Osteocyte (in vitro differentiated cells): ENCODE measurements around the gene CELF5. TPM values are rescaled to one million over a fixed set of nuclear protein-coding genes. Genes with fewer than 3 reads are reported as not detected.

Experiments
- DNase-seq: peaks from one replicate; pipeline ENCODE4 v3.0.0; 2021; ENCODE audit warnings: mixed read lengths; ENCODE audit not compliant: unreplicated experiment; ENCODE audit errors: extremely low spot score
- H3K27ac Mint-ChIP-seq: one replicate; pipeline ENCODE4 v1.8.0; 2021; ENCODE audit warnings: mild to moderate bottlenecking, mixed read lengths; ENCODE audit not compliant: unreplicated experiment
- H3K27me3 Mint-ChIP-seq: one replicate; pipeline ENCODE4 v1.8.0; 2021; ENCODE audit warnings: mixed read lengths; ENCODE audit not compliant: unreplicated experiment
- H3K36me3 Mint-ChIP-seq: one replicate; pipeline ENCODE4 v1.8.0; 2021; ENCODE audit warnings: mixed read lengths; ENCODE audit not compliant: unreplicated experiment
- H3K4me1 Mint-ChIP-seq: one replicate; pipeline ENCODE4 v1.8.0; 2021; ENCODE audit warnings: mixed read lengths; ENCODE audit not compliant: unreplicated experiment
- H3K4me3 Mint-ChIP-seq: one replicate; pipeline ENCODE4 v1.8.0; 2021; ENCODE audit warnings: mild to moderate bottlenecking, moderate library complexity, mixed read lengths; ENCODE audit not compliant: unreplicated experiment
- H3K9me3 Mint-ChIP-seq: one replicate; pipeline ENCODE4 v1.8.0; 2021; ENCODE audit warnings: mixed read lengths; ENCODE audit not compliant: unreplicated experiment
- total RNA-seq: library from RNA; stranded (reverse); gene quantifications from 2 replicates; pipeline ENCODE4 v1.2.1, GENCODE V29; 2021
- TF ChIP-seq, protein P1 (sequence below): fragments of 200-600 bp; sonication (generic); IDR thresholded peaks from 2 replicates; pipeline ENCODE4 v1.5.0; 2021; ENCODE audit warnings: antibody characterized with exemption, mild to moderate bottlenecking, moderate library complexity

Gene CELF5
- total RNA-seq, 1 donor from 2014 or later = 0.16 TPM

- H3K4me3 Mint-ChIP-seq = no peak overlapping the region
- H3K4me1 Mint-ChIP-seq = peaks cover 11% of the 10 kb centered on the region
- no peaks in the 10 kb centered on the region for H3K27me3 Mint-ChIP-seq
- peaks cover 9% of the 10 kb centered on the region for H3K36me3 Mint-ChIP-seq
- H3K27ac Mint-ChIP-seq = no peak overlapping the region
- H3K9me3 Mint-ChIP-seq = no peaks in the 10 kb centered on the region
- TF ChIP-seq, protein P1, sequence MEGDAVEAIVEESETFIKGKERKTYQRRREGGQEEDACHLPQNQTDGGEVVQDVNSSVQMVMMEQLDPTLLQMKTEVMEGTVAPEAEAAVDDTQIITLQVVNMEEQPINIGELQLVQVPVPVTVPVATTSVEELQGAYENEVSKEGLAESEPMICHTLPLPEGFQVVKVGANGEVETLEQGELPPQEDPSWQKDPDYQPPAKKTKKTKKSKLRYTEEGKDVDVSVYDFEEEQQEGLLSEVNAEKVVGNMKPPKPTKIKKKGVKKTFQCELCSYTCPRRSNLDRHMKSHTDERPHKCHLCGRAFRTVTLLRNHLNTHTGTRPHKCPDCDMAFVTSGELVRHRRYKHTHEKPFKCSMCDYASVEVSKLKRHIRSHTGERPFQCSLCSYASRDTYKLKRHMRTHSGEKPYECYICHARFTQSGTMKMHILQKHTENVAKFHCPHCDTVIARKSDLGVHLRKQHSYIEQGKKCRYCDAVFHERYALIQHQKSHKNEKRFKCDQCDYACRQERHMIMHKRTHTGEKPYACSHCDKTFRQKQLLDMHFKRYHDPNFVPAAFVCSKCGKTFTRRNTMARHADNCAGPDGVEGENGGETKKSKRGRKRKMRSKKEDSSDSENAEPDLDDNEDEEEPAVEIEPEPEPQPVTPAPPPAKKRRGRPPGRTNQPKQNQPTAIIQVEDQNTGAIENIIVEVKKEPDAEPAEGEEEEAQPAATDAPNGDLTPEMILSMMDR = no peak
- no peak for DNase-seq
Measured at GRCh38 chr19:3192228-3192635, 32.2 kb upstream of the CELF5 start.

- H3K4me1 Mint-ChIP-seq = peaks cover 9% of the 10 kb centered on the region
- no peak overlapping the region for H3K27ac Mint-ChIP-seq
- H3K9me3 Mint-ChIP-seq = no peaks in the 10 kb centered on the region
- H3K27me3 Mint-ChIP-seq = no peaks in the 10 kb centered on the region
- TF ChIP-seq, protein P1 = no peak
- no peak overlapping the region for H3K4me3 Mint-ChIP-seq
- DNase-seq = no peak
- peaks cover 9% of the 10 kb centered on the region for H3K36me3 Mint-ChIP-seq
Measured at GRCh38 chr19:3192684-3193083, 31.8 kb upstream of the CELF5 start.

DNA sequence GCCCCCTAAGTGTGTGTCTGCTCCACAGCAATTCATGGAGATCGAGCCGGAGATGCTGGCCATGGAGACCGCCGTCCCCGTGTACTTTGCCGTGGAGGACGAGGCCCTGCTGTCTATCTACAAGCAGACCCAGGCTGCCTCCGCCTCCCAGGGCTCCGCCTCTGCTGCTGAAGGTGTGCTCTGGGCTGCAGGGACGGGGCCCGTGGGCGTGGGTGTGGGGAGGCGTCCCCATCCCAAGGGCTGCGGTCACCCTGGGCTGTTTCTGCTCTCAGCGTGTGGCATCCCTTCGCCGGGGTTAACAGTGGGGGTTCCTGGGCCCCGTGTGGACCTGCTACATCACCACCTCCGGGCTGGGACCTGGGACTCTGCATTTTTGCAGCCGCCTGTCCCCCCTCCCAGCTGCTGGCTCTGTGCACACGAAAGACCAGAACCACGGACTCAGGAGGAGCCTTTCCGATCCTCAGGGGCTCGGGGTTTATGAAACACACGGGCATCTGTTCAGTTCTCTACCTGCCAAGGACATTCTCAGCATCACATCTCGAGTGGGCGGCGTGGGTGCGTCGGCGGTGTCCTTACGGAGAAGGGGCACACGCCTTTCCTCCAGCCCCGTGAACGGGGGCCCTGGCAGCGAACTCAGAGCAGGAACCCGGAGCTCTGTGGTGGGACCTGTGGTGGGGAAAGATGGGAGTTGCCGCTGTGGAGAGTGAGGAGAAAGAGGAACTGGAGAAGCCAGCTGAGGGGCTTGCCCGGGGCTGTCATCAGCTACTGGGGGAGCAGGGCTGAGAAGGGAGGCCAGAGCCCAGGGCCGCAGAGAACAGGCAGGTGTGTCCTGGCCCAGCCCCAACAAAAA lies 31.0 kb upstream of the CELF5 start:
- Mint-ChIP-seq H3K27ac (no peak overlapping the region), H3K36me3 (peaks cover 9% of the 10 kb centered on the region), H3K4me3 (no peak overlapping the region), H3K27me3 (no peaks in the 10 kb centered on the region), H3K4me1 (peaks cover 5% of the 10 kb centered on the region), H3K9me3 (no peaks in the 10 kb centered on the region)
- DNase-seq = no peak
- TF ChIP-seq, protein P1 = no peak

GRCh38 chr19:3194106-3195087 lies 30.1 kb upstream of the CELF5 start:
- Mint-ChIP-seq H3K4me3 (no peak overlapping the region), H3K4me1 (peaks cover 2% of the 10 kb centered on the region), H3K27me3 (no peaks in the 10 kb centered on the region), H3K27ac (no peak overlapping the region), H3K36me3 (peaks cover 9% of the 10 kb centered on the region), H3K9me3 (no peaks in the 10 kb centered on the region)
- TF ChIP-seq, protein P1 = no peak
- no peak for DNase-seq
